22Rv1 (cell line): ENCODE results near the gene CKS2.

Source experiments
- ZFX ChIP-seq: fragments of 450-650 bp; IDR thresholded peaks from 2 replicates; pipeline ENCODE4 v1.6.1; 2017; ENCODE audit warnings: antibody characterized with exemption, borderline replicate concordance
- TF ChIP-seq, protein P1 (sequence below): fragments of 450-650 bp; IDR thresholded peaks from 2 replicates; pipeline ENCODE4 v1.5.1; 2017; ENCODE audit warnings: mild to moderate bottlenecking

DNA sequence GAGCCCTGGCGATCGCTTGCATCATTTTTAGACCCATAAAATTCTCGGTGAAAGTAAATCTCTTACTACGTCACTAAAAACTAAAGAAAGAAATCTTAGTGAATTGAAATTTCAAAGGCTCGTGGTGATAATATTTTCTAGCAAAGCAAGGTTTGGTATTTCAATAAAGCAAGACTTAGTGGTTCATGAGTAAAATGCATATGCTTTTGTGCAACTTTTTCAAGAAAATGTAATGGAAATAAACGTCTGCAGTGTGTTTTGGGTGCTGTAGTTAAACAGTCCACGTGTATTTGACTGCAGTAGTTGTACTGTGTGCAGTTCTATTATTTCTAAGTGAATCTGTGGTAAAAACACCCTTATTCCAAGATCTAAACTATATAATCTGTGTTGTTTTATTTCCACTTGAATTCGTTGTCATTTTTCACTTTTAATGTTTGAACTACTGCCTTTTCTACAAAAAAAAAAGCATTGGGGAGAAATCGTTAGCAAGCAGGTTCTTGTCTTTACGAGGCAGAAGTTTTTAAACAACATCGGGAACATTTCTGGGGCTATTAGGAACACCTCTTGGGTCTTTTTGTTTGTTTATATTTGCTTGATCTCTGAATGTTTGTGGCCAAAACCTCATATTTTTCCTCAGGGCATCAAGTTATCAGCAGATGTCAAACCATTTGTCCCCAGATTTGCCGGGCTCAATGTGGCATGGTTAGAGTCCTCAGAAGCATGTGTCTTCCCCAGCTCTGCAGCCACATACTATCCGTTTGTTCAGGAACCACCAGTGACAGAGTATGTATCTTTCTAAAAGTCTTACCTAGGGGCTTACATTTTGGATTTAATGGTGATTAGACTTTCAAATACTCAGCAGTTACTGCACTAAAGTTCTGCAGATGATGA lies 8.3 kb downstream of the CKS2 start:
- TF ChIP-seq, protein P1, sequence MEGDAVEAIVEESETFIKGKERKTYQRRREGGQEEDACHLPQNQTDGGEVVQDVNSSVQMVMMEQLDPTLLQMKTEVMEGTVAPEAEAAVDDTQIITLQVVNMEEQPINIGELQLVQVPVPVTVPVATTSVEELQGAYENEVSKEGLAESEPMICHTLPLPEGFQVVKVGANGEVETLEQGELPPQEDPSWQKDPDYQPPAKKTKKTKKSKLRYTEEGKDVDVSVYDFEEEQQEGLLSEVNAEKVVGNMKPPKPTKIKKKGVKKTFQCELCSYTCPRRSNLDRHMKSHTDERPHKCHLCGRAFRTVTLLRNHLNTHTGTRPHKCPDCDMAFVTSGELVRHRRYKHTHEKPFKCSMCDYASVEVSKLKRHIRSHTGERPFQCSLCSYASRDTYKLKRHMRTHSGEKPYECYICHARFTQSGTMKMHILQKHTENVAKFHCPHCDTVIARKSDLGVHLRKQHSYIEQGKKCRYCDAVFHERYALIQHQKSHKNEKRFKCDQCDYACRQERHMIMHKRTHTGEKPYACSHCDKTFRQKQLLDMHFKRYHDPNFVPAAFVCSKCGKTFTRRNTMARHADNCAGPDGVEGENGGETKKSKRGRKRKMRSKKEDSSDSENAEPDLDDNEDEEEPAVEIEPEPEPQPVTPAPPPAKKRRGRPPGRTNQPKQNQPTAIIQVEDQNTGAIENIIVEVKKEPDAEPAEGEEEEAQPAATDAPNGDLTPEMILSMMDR, result peak; percentile 52
- no peak for TF ChIP-seq ZFX
